GM10248 (cell line): ENCODE results near the gene DSEL.

Source experiments
- CTCF ChIA-PET: fragments of 300-600 bp; sonication (Branson Sonifier 250); formaldehyde crosslinking; extraction: SDS; loops from one replicate; lab custom pipeline; 2021; ENCODE audit warnings: antibody characterized with exemption; lab: Yijun Ruan, JAX
- POLR2A ChIA-PET: fragments of 350-650 bp; sonication (Branson Sonifier 250); formaldehyde crosslinking; extraction: SDS; loops from one replicate; lab custom pipeline; 2020; ENCODE audit warnings: antibody characterized with exemption; lab: Yijun Ruan, JAX
- DNase-seq: peaks from one replicate; pipeline ENCODE4 v3.0.0; 2012; ENCODE audit errors: extremely low spot score
- CTCF ChIP-seq: IDR thresholded peaks from 2 replicates; pipeline ENCODE4 v1.5.1; 2012; ENCODE audit warnings: mild to moderate bottlenecking, low read depth; ENCODE audit errors: extremely low read depth, missing control alignments, control extremely low read depth

Gene DSEL

GRCh38 chr18:67531929-67532328 is 15.4 kb upstream of the DSEL start:
- ChIA-PET POLR2A (no interaction called here), CTCF (no interaction called here)
- no peak for TF ChIP-seq CTCF
- no peak for DNase-seq

- DNase-seq = no peak
- TF ChIP-seq CTCF = no peak
- ChIA-PET POLR2A (no interaction called here), CTCF (interaction anchor here (1.3 to 1.6 kb wide), 3 partner anchors 9 to 107 kb away, joined by 3 to 6 read pairs (median 4); no protein-coding TSS in a partner anchor)
Measured at GRCh38 chr18:67525328-67526099, 9.0 kb upstream of the DSEL start.

- CTCF ChIA-PET = no interaction called here
- POLR2A ChIA-PET = no interaction called here
- TF ChIP-seq CTCF = no peak
- no peak for DNase-seq
Measured at GRCh38 chr18:67520351-67520921, 3.9 kb upstream of the DSEL start.

GRCh38 chr18:67519592-67519991 is 3.1 kb upstream of the DSEL start:
- no peak for TF ChIP-seq CTCF
- ChIA-PET CTCF (no interaction called here), POLR2A (no interaction called here)
- DNase-seq = no peak

- CTCF ChIA-PET = no interaction called here
- DNase-seq = no peak
- POLR2A ChIA-PET = no interaction called here
- no peak for TF ChIP-seq CTCF
Measured at GRCh38 chr18:67518566-67518965, 2.0 kb upstream of the DSEL start.

GRCh38 chr18:67517444-67517765 is 885 bp upstream of the DSEL start:
- TF ChIP-seq CTCF = no peak
- CTCF ChIA-PET = interaction anchor here (1.0 kb wide), 1 partner anchor 64 kb away, joined by 3 read pairs; no protein-coding TSS in a partner anchor

More at GRCh38 chr18:67517444-67517765, 885 bp upstream of the DSEL start:
- POLR2A ChIA-PET = no interaction called here
- DNase-seq = no peak
